BJ (cell line): ENCODE measurements around the gene GCLM. TPM values are rescaled to one million over a fixed set of nuclear protein-coding genes. Genes with fewer than 3 reads are reported as not detected.
"Not testable (repeated sequence)": the region's sequence is repeated elsewhere in the genome, so short reads cannot be mapped to it uniquely, and the experiment has no call there.

Experiments used
- CTCF ChIA-PET: fragments of 350-600 bp; formaldehyde crosslinking; extraction: SDS; loops from one replicate; lab custom pipeline; 2021; ENCODE audit warnings: antibody characterized with exemption, inconsistent platforms; lab: Yijun Ruan, JAX
- POLR2A ChIA-PET: fragments of 300-600 bp; sonication (Branson Sonifier 250); formaldehyde crosslinking; extraction: SDS; loops from one replicate; lab custom pipeline; 2021; ENCODE audit warnings: antibody characterized with exemption; lab: Charles Lee
- DNase-seq: peaks from one replicate; pipeline ENCODE4 v3.0.0-alpha.2; 2011; ENCODE audit warnings: low read depth
- H3K27me3 ChIP-seq: 2 replicates; pipeline ENCODE4 v1.6.0; 2011; ENCODE audit warnings: low read length; ENCODE audit not compliant: control insufficient read depth, insufficient read depth
- H3K36me3 ChIP-seq: 2 replicates; pipeline ENCODE4 v1.5.1; 2011; ENCODE audit warnings: low read length; ENCODE audit not compliant: control insufficient read depth, insufficient read depth
- H3K4me3 ChIP-seq: 2 replicates; pipeline ENCODE4 v1.5.1; 2011; ENCODE audit warnings: low read depth, mild to moderate bottlenecking, control low read depth, low read length
- CTCF ChIP-seq: IDR thresholded peaks from 2 replicates; pipeline ENCODE4 v1.5.1; 2011; ENCODE audit warnings: low read depth, mild to moderate bottlenecking, control low read depth, inconsistent platforms, low read length, moderate library complexity; ENCODE audit not compliant: insufficient read depth
- polyA minus RNA-seq: library from RNA; depleted of rRNA, polyadenylated mRNA; stranded (reverse); fragments of >200 nt; gene quantifications from 2 replicates; pipeline ENCODE4 v1.2.3, GENCODE V29; 2011; rRNA and poly(A)+ RNA removed
- polyA plus RNA-seq: library from polyadenylated mRNA; depleted of rRNA; stranded (reverse); fragments of >200 nt; gene quantifications from 2 replicates; pipeline ENCODE4 v1.2.3, GENCODE V29; 2011; rRNA removed

GCLM gene, protein sequence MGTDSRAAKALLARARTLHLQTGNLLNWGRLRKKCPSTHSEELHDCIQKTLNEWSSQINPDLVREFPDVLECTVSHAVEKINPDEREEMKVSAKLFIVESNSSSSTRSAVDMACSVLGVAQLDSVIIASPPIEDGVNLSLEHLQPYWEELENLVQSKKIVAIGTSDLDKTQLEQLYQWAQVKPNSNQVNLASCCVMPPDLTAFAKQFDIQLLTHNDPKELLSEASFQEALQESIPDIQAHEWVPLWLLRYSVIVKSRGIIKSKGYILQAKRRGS
- polyA plus RNA-seq, result 19.1 and 35.1 TPM in 2 replicates
- 15.2 and 18.2 TPM in 2 replicates for polyA minus RNA-seq

- peak; percentile 74 for DNase-seq
- Histone ChIP-seq H3K36me3 (no peaks in the 10 kb centered on the region), H3K4me3 (peak within 1 kb of the TSS; percentile 90), H3K27me3 (no peaks in the 10 kb centered on the region)
- TF ChIP-seq CTCF, result peak; percentile 74
- ChIA-PET POLR2A (interaction anchor here (0.6 to 1.0 kb wide), 3 partner anchors 62 to 570 kb away, joined by 3 to 12 read pairs (median 4); no protein-coding TSS in a partner anchor), CTCF (interaction anchor here (0.6 to 2.8 kb wide), 25 partner anchors 9 to 426 kb away, joined by 3 to 17 read pairs (median 6); no protein-coding TSS in a partner anchor)
Measured at GRCh38 chr1:93909146-93910050, at the start of gene GCLM. Gene GCLM, minus strand, starts transcription at chr1:93909430. Its CDS starts 267 bp downstream, at chr1:93909163.

GRCh38 chr1:93958726-93959100, 49.5 kb upstream of the GCLM start:
- H3K4me3 ChIP-seq, result no peak overlapping the region
- CTCF ChIA-PET, result interaction anchor here (0.8 to 2.6 kb wide), 5 partner anchors 49 to 377 kb away, joined by 3 to 14 read pairs (median 3); partner anchors contain the start of gene GCLM
- no peak for TF ChIP-seq CTCF
- POLR2A ChIA-PET, result no interaction called here
- no peak for DNase-seq
- no peaks in the 10 kb centered on the region for H3K36me3 ChIP-seq
- peaks cover 3% of the 10 kb centered on the region; the same call in 1 of the 2 replicates for H3K27me3 ChIP-seq

- ChIA-PET CTCF (interaction anchor here (0.7 to 1.7 kb wide), 5 partner anchors 19 to 378 kb away, joined by 3 to 4 read pairs (median 3); partner anchors contain the start of gene GCLM), POLR2A (no interaction called here)
- Histone ChIP-seq H3K27me3 (peaks cover 3% of the 10 kb centered on the region; the same call in 1 of the 2 replicates), H3K36me3 (no peaks in the 10 kb centered on the region), H3K4me3 (no peak overlapping the region)
- DNase-seq, result no peak
- TF ChIP-seq CTCF, result no peak
Measured at GRCh38 chr1:93958032-93958725, 48.9 kb upstream of the GCLM start.

GRCh38 chr1:93955765-93956164, 46.5 kb upstream of the GCLM start:
- DNase-seq, result no peak
- H3K4me3 ChIP-seq, result no peak overlapping the region
- ChIA-PET POLR2A (no interaction called here), CTCF (no interaction called here)
- H3K36me3 ChIP-seq, result no peaks in the 10 kb centered on the region
- TF ChIP-seq CTCF, result no peak
- H3K27me3 ChIP-seq, result no peaks in the 10 kb centered on the region

DNA sequence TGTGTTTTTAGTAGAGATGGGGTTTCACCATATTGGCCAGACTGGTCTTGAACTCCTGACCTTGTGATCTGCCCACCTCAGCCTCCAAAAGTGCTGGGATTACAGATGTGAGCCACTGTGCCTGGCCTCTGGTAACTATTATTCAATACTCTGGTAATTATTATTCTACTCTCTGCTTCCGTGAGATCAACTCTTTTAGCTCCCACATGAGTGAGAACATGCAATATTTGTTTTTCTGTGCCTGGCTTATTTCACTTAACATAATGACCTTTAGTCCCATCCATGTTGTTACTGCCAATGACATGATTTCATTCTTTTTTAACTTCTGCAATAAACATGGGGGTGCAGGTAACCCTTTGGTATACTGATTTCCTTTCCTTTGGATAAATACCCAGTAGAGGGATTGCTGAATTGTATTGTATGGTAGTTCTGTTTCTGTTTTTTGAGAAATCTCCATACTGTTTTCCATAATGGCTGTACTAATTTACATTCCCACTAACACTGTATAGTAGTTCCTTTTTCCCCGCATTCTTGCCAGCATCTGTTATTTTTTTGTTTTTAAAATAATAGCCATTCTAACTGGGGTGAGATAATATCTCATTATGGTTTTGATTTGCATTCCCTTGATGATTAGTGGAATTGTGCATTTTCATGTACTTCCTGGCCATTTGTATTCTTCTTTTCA, 37.9 kb upstream of the GCLM start:
- H3K4me3 ChIP-seq, CTCF ChIA-PET, H3K36me3 ChIP-seq, POLR2A ChIA-PET, DNase-seq, H3K27me3 ChIP-seq: not testable (repeated sequence)
